Islet of Langerhans (tissue), 1 donor: ENCODE measurements around the gene GNA15.
"Not testable (repeated sequence)": the region's sequence is repeated elsewhere in the genome, so short reads cannot be mapped to it uniquely, and the experiment has no call there.

Experiments
- FAIRE-seq: peaks from one replicate; lab custom pipeline; 2011; peaks lifted over from hg19 to GRCh38; lab: Jason Lieb, UNC

The GNA15 gene

DNA sequence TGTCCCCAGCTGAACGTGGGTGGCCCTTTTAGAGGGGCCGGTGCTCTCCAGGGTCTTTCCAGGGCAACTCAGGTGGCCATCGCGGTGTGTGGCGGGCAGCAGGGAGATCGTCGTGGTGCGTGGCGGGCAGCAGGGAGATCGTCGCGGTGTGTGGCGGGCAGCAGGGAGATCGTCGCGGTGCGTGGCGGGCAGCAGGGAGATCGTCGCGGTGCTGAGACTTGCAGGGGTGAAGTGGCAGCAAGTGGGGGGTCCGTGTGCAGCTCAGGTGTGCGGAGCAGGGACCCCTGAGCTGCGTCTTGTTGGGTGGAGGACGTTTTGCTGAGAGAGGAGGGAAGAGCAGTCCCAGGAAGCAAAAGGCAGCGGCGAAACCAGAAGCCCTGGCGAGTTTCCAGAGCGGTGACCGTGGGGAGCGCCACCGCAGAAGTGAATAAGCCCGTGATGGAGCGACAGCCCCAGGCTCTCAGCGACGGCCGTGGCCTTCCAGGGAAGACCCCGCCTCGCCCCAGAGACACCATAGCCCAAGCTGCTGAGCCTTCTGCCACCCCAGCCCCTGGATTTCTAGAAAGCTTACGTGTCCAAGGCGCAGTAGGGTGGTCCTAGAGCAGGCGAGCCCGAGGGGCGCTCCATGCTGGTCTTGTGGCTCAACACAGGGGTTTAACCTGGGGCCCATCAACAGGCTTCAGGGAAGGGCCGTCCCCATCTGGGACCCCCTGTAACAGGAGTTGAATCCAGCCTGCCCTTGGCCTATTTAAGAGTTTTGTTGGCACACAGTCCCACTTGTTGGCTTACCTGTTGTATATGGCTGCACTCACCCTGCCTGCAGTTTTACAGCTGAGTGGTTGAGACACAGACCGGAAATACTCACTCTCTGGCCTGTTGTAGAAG lies 55.3 kb downstream of the GNA15 start:
- no peak for FAIRE-seq

DNA sequence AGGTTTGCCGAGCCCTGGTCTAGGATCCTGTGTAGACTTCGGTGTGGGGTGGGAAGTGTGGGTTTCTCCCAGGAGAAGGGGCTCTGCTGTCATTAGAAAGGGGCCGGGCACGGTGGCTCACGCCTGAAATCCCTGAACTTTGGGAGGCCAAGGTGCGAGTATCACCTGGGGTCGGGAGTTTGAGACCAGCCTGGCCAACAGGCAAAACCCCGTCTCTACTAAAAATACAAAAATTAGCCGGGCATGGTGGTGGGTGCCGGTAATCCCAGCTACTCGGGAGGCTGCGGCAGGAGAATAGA lies 55.9 kb downstream of the GNA15 start:
- FAIRE-seq, result not testable (repeated sequence)

- FAIRE-seq, result no peak
These were observed 56.4 kb downstream of the GNA15 start for GRCh38 chr19:3192228-3192635.

- no peak for FAIRE-seq
These were observed 56.9 kb downstream of the GNA15 start for GRCh38 chr19:3192684-3193083.

DNA sequence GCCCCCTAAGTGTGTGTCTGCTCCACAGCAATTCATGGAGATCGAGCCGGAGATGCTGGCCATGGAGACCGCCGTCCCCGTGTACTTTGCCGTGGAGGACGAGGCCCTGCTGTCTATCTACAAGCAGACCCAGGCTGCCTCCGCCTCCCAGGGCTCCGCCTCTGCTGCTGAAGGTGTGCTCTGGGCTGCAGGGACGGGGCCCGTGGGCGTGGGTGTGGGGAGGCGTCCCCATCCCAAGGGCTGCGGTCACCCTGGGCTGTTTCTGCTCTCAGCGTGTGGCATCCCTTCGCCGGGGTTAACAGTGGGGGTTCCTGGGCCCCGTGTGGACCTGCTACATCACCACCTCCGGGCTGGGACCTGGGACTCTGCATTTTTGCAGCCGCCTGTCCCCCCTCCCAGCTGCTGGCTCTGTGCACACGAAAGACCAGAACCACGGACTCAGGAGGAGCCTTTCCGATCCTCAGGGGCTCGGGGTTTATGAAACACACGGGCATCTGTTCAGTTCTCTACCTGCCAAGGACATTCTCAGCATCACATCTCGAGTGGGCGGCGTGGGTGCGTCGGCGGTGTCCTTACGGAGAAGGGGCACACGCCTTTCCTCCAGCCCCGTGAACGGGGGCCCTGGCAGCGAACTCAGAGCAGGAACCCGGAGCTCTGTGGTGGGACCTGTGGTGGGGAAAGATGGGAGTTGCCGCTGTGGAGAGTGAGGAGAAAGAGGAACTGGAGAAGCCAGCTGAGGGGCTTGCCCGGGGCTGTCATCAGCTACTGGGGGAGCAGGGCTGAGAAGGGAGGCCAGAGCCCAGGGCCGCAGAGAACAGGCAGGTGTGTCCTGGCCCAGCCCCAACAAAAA lies 57.6 kb downstream of the GNA15 start:
- no peak for FAIRE-seq

DNA sequence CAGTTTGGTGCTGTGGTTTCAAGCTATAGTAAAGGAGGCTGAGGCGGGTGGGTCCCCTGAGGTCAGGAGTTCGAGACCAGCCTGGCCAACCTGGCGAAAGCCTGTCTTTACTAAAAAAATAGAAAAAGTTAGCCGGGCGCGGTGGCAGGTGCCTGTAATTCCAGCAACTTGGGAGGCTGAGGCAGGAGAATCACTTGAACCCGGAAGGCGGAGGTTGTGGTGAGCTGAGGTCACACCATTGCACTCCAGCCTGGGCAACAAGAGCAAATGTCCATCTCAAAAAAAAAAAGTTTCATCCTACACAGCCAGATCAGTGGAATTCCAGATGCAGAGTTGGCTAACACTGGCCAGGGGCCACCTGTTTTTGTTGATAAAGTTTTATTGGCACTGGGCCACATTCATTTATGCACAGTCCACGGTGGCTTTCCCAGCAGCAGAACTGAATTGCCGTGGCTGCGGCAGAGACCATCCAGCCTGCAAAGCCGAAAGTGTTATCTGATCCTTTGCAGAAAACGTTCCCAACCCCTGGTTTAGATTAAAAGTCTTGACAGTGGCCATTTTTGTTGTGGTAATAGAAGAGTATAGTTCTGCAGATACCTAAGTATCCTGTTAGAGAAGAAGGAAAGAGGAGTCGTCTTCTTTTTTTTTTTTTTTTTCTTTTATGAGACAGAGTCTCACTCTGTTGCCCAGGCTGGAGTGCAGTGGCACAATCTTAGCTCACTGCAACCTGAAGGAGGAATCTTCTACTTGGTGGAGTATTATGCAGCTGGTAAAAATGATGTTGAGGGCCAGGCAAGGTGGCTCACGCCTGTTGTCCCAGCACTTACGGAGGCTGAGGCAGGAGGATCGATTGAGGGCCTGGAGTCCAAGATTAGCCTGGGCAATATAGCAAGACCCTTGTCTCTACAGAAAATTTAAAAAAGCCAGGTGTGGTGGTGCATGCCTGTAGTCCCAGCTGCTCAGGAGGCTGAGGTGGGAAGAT lies 58.6 kb downstream of the GNA15 start:
- FAIRE-seq, result no peak

DNA sequence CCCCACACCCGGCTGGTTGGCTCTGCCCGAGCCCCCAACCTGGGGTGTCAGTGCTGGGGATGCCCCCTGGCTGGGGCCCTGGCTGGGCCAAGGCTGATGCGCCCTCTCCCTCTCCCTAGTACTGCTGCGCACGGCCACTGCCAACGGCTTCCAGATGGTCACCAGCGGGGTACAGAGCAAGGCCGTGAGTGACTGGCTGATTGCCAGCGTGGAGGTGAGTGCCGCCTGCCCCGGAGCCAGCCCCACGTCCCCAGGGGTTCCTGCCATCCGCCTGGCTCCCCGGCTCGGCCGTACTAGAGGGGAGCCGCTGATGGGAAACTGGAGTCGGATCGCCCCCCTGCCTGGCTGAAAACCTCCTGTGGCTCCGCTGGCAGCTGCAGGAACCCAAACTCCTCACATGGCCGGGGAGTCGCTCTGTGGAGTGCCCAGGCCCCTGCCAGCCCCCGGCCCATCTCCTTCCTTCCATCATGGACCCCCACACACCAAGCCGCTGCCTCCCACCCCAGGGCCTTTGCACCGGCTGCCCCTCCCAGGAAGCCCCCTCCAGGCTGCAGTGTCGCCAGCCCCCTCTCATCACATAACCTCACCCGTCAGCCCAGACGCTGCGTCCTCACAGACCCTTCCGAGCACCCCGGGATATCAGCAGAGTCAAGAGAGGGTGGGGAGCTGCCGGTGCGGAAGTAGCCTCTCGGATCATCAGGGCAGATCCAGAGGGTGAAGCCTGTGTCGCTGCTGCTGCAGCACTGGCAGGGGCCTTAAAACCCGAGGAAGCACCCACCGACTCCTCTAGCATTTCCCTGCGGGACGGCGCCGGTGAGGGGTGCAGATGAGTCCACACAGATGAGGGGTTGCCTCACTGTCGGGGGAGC lies 60.5 kb downstream of the GNA15 start:
- FAIRE-seq, result no peak

DNA sequence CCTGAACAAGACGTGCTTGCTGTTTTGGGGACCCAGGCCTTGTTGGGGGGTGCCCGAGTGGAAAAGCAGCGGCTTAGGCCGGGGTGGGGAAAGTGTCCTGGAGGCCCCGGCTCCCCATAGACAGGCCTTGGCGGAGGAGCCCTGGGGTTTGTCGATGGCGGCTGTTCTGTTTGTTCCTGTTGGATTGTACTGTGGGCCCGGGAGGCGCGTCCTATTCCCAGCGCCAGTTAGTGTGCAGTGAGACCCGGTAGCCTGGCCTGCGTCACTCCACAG lies 61.0 kb downstream of the GNA15 start:
- no peak for FAIRE-seq

DNA sequence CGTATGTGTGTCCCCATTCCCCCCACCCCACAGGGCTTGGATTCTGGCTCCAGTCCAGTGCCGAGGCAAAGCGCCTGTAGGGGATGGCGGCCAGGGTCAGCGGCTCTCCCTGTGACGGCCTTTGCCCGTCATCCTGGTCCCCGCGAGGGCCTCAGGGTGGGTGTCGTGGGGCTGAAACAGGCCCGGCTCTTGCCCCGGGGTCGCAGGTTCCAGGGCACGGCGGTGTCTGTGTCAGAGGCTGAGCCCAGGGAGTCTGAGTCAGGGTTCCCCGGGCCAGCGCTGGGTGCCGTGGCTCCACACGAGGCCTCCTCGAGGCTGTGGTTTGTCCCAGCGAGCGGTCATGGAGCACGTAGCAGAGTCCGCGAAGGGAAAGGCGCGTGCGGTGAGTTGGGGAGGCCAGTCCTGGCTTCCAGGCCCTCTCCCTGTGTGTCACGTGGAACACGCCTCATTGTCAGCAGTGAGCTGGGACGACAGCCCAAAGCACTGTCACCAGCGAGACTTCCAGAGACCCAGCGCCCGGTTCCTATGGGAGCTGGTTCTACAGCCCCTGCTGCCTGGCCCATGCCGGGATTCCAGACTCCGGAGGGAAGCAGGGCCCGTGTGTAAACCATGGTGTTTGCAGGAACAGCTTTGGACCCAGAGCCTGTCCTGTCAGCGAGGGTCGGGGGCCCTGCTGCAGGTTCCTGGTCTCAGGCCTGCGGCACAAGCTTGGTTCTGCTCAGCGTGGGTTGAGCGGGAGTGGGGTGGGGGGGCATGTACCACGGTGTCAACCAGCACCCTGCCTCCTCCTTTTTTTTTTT lies 63.3 kb downstream of the GNA15 start:
- FAIRE-seq, result no peak

- FAIRE-seq, result no peak
These were observed 65.4 kb downstream of the GNA15 start for GRCh38 chr19:3201072-3201700.

GRCh38 chr19:3201911-3202310 lies 66.1 kb downstream of the GNA15 start:
- no peak for FAIRE-seq

- no peak for FAIRE-seq
These were observed 66.5 kb downstream of the GNA15 start for GRCh38 chr19:3202346-3202745.

GRCh38 chr19:3202895-3203294 lies 67.1 kb downstream of the GNA15 start:
- FAIRE-seq, result not testable (repeated sequence)

DNA sequence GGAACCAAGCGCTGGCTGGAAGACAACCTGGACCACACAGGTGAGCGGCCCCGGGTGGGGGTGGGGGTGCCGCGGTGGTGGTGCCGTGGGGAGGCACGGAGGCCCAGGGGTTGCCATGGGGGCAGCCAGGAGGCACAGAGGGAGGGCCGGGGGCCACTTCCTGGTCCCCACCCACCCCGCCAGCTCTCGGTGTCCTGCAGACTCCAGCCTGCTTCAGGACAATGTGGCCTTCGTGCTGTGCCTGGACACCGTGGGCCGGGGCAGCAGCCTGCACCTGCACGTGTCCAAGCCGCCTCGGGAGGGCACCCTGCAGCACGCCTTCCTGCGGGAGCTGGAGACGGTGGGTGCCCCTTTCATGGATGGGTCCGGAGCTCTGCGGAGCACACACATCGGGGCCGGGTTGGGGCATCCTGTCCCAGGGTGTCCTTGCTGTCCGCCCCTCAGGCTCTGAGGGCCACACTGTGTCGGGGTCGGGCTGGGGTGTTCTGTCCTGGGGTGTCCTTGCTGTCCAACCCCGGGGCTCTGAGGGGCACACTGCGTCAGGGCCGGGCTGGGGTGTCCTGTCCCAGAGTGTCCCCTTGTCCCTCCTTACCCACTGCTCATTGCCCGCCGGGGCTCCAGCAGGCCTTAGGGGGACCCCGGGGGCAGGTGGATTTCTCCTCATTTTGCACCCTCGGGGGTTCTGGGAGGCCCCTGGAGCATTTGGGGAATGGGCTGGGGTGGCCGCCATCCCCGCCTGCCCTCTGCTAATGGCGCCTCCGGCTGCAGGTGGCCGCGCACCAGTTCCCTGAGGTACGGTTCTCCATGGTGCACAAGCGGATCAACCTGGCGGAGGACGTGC lies 68.2 kb downstream of the GNA15 start:
- no peak for FAIRE-seq

GRCh38 chr19:3204646-3205275 lies 68.9 kb downstream of the GNA15 start:
- FAIRE-seq, result no peak

DNA sequence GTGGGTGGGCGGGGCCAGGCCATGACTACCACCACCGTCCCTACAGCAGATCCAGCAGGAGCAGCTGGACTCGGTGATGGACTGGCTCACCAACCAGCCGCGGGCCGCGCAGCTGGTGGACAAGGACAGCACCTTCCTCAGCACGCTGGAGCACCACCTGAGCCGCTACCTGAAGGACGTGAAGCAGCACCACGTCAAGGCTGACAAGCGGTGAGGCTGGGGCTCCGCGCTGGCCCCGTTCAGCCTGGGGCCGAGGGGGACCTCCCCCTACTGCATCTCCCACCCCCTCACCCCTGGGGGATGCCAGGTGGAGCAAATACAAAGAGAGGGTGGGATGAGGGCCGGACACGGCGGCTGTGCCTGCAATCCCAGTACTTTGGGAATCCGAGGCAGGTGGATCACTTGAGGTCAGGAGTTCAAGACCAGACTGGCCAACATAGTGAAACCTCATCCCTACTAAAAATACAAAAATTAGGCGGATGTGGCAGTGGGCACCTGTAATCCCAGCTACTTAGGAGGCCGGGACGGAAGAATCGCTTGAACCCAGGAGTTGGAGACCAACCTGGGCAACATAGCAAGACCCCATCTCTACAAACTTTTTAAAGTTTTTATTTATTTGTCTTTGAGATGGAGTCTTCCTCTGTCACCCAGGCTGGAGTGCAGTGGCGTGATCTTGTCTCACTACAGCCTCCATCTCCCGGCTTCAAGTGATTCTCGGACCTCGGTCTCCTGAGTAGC lies 70.6 kb downstream of the GNA15 start:
- no peak for FAIRE-seq

- FAIRE-seq, result no peak
These were observed 71.8 kb downstream of the GNA15 start for GRCh38 chr19:3207461-3208242.
